HCT116 (cell line): ENCODE measurements around the gene PLCB1. TPM values are rescaled to one million over a fixed set of nuclear protein-coding genes. Genes with fewer than 3 reads are reported as not detected.
"Not testable (repeated sequence)": the region's sequence is repeated elsewhere in the genome, so short reads cannot be mapped to it uniquely, and the experiment has no call there.

ENCODE experiments used
- ATAC-seq: fragments of 200-7000 bp; cut with Tn5 transposase; 2 replicates; pipeline ENCODE4 v1.9.1; 2020; ENCODE audit warnings: mild to moderate bottlenecking, moderate library complexity
- BruUV-seq: library from RNA; stranded (reverse); fragments of 400-500 nt; replicated peaks from 2 replicates; lab custom pipeline; 2021; lab: Mats Ljungman, UMichigan
- CTCF ChIA-PET: fragments of 300-600 bp; sonication (Branson Sonifier 250); formaldehyde crosslinking; loops from one replicate; lab custom pipeline; 2021; ENCODE audit warnings: antibody characterized with exemption; lab: Charles Lee
- POLR2A ChIA-PET: fragments of 300-600, 350-600 bp; sonication (Branson Sonifier 250); formaldehyde crosslinking; loops from one replicate; lab custom pipeline; 2021; ENCODE audit warnings: antibody characterized with exemption; lab: Charles Lee
- RAD21 ChIA-PET, 2 experiments: fragments of 300-600 bp; sonication (Branson Sonifier 250); formaldehyde crosslinking; loops; one replicate each; lab custom pipeline; 2023; ENCODE audit warnings: low total read pairs in 2 of 2; ENCODE audit not compliant: uncharacterized antibody in 2 of 2, unreplicated experiment in 2 of 2, low non-redundant PET in 1 of 2; lab: Charles Lee
- DNase-seq: peaks from one replicate; pipeline ENCODE4 v3.0.0-alpha.2; 2010; ENCODE audit warnings: low read depth, low spot score
- H2AFZ ChIP-seq: fragments of 200-600 bp; shearing (Covaris generic), sonication (generic); 2 replicates; pipeline ENCODE4 v1.6.1; 2017; ENCODE audit warnings: low read depth, mixed run types, mixed read lengths, antibody characterized with exemption, low read length; ENCODE audit not compliant: poor library complexity, severe bottlenecking
- H3K27ac ChIP-seq: 2 replicates; pipeline ENCODE4 v1.5.1; 2012; ENCODE audit warnings: low read depth, low read length
- H3K27me3 ChIP-seq: fragments of 200-600 bp; sonication (generic); 2 replicates; pipeline ENCODE4 v1.6.1; 2016; ENCODE audit warnings: mixed run types, low read length, mixed read lengths; ENCODE audit not compliant: insufficient read depth
- H3K36me3 ChIP-seq, 2 experiments: fragments of 200-500 bp in 1 of 2; fragments of 200-600 bp in 1 of 2; sonication (Bioruptor generic) in 1 of 2; sonication (generic) in 1 of 2; 2 replicates each; pipeline versions ENCODE4 v1.5.1 to v1.6.1; 2014 to 2016; ENCODE audit warnings: low read length in 2 of 2, inconsistent platforms in 1 of 2, mixed read lengths in 1 of 2, mixed run types in 1 of 2; ENCODE audit not compliant: insufficient read depth in 2 of 2, control insufficient read depth in 1 of 2
- H3K4me1 ChIP-seq, 2 experiments: fragments of 200-600 bp in 1 of 2; sonication (generic) in 1 of 2; 2 replicates each; pipeline versions ENCODE4 v1.5.1 to v1.6.1; 2012 to 2017; ENCODE audit warnings: low read length in 2 of 2, inconsistent platforms in 1 of 2, mild to moderate bottlenecking in 1 of 2, mixed read lengths in 1 of 2, mixed run types in 1 of 2, moderate library complexity in 1 of 2; ENCODE audit not compliant: insufficient read depth in 2 of 2, control insufficient read depth in 1 of 2
- H3K4me2 ChIP-seq: fragments of 200-600 bp; sonication (generic); 2 replicates; pipeline ENCODE4 v1.6.1; 2017; ENCODE audit warnings: mixed run types, low read length, mixed read lengths
- H3K4me3 ChIP-seq, 2 experiments: fragments of 200-600 bp in 1 of 2; sonication (generic) in 1 of 2; replicated peaks in 1 of 2; 2 replicates each; pipeline ENCODE4 v1.5.1; 2011 to 2016; ENCODE audit warnings: low read length in 2 of 2, control low read depth in 1 of 2, low read depth in 1 of 2, mild to moderate bottlenecking in 1 of 2, mixed read lengths in 1 of 2, mixed run types in 1 of 2
- H3K79me2 ChIP-seq: fragments of 200-600 bp; sonication (generic); 2 replicates; pipeline ENCODE4 v1.6.1; 2017; ENCODE audit warnings: mild to moderate bottlenecking, mixed run types, low read length, moderate library complexity, mixed read lengths; ENCODE audit not compliant: insufficient read depth
- H3K9ac ChIP-seq: fragments of 200-600 bp; sonication (generic); 2 replicates; pipeline ENCODE4 v1.6.1; 2016; ENCODE audit warnings: low read length, mixed read lengths
- H3K9me2 ChIP-seq: fragments of 200-600 bp; sonication (generic), shearing (Covaris generic); 2 replicates; pipeline ENCODE4 v1.6.1; 2017; ENCODE audit warnings: mixed run types, mild to moderate bottlenecking, moderate library complexity; ENCODE audit not compliant: insufficient read depth
- H3K9me3 ChIP-seq, 2 experiments: fragments of 200-500 bp in 1 of 2; fragments of 200-600 bp in 1 of 2; sonication (Bioruptor generic) in 1 of 2; sonication (generic) in 1 of 2; 2 replicates each; pipeline ENCODE4 v1.6.1; 2014 to 2017; ENCODE audit warnings: low read length in 2 of 2, mixed read lengths in 2 of 2, inconsistent platforms in 1 of 2, low read depth in 1 of 2, mild to moderate bottlenecking in 1 of 2, mixed run types in 1 of 2, moderate library complexity in 1 of 2; ENCODE audit not compliant: control insufficient read depth in 1 of 2, insufficient read depth in 1 of 2
- H4K20me1 ChIP-seq: fragments of 200-600 bp; sonication (generic), shearing (Covaris generic); 2 replicates; pipeline ENCODE4 v1.6.1; 2017; ENCODE audit warnings: mixed run types, mild to moderate bottlenecking, moderate library complexity; ENCODE audit not compliant: insufficient read depth
- CBX3 ChIP-seq: IDR thresholded peaks from 2 replicates; pipeline ENCODE4 v1.6.1; 2012; ENCODE audit warnings: low read depth
- EGR1 ChIP-seq: IDR thresholded peaks from 2 replicates; pipeline ENCODE4 v1.6.1; 2012; ENCODE audit warnings: low read depth
- EZH2 ChIP-seq: fragments of 200-600 bp; sonication (generic); IDR thresholded peaks from 2 replicates; pipeline ENCODE4 v1.6.1; 2017; ENCODE audit warnings: antibody characterized with exemption, mixed run types
- EZH2phosphoT487 ChIP-seq: fragments of 200-600 bp; IDR thresholded peaks from 2 replicates; pipeline ENCODE4 v1.6.1; 2018; ENCODE audit warnings: antibody characterized with exemption, borderline replicate concordance
- RAD21 ChIP-seq: IDR thresholded peaks from 2 replicates; pipeline ENCODE4 v1.6.1; 2012; ENCODE audit warnings: low read depth, mild to moderate bottlenecking
- SP1 ChIP-seq: IDR thresholded peaks from 2 replicates; pipeline ENCODE4 v1.6.1; 2012; ENCODE audit warnings: low read depth
- SRF ChIP-seq: IDR thresholded peaks from 2 replicates; pipeline ENCODE4 v1.6.1; 2012; ENCODE audit warnings: low read depth
- YY1 ChIP-seq: IDR thresholded peaks from 2 replicates; pipeline ENCODE4 v1.6.1; 2011; ENCODE audit warnings: low read length, low read depth, moderate library complexity, mild to moderate bottlenecking; ENCODE audit not compliant: insufficient replicate concordance; ENCODE audit errors: extremely low read depth
- ZNF274 ChIP-seq: fragments of 200-500 bp; sonication (Bioruptor generic); IDR thresholded peaks from 2 replicates; pipeline ENCODE4 v1.6.1; 2014; ENCODE audit warnings: mild to moderate bottlenecking, low read depth, low read length, inconsistent platforms
- intact Hi-C: fragments of 100-400 bp; cut with micrococcal nuclease; formaldehyde crosslinking; loops from 2 replicates; pipeline ENCODE4 v1.10.0; 2022
- total RNA-seq: library from RNA; stranded (reverse); gene quantifications from one replicate; pipeline ENCODE4 v1.2.1, GENCODE V29; 2021; ENCODE audit not compliant: unreplicated experiment
- TF ChIP-seq, protein P1 (sequence below), 3 experiments: fragments of 200-600 bp in 1 of 3; sonication (generic) in 1 of 3; IDR thresholded peaks in 2 of 3; conservative IDR thresholded peaks in 1 of 3; 2 replicates each; pipeline ENCODE4 v1.5.1; 2012 to 2017; ENCODE audit warnings: low read depth in 2 of 3, low read length in 2 of 3, antibody characterized with exemption in 1 of 3, borderline replicate concordance in 1 of 3, control low read depth in 1 of 3, mild to moderate bottlenecking in 1 of 3, mixed read lengths in 1 of 3, mixed run types in 1 of 3, moderate library complexity in 1 of 3; ENCODE audit not compliant: insufficient read depth in 1 of 3
- TF ChIP-seq, protein P2 (sequence below): IDR thresholded peaks from 2 replicates; pipeline ENCODE4 v1.6.1; 2012
- TF ChIP-seq, protein P3 (sequence below): IDR thresholded peaks from 2 replicates; pipeline ENCODE4 v1.6.1; 2011; ENCODE audit warnings: mild to moderate bottlenecking, low read length, moderate library complexity; ENCODE audit not compliant: insufficient replicate concordance; ENCODE audit errors: extremely low read depth

Gene PLCB1
- total RNA-seq, 1 experiment from 2014 or later: 15.8 TPM

DNA sequence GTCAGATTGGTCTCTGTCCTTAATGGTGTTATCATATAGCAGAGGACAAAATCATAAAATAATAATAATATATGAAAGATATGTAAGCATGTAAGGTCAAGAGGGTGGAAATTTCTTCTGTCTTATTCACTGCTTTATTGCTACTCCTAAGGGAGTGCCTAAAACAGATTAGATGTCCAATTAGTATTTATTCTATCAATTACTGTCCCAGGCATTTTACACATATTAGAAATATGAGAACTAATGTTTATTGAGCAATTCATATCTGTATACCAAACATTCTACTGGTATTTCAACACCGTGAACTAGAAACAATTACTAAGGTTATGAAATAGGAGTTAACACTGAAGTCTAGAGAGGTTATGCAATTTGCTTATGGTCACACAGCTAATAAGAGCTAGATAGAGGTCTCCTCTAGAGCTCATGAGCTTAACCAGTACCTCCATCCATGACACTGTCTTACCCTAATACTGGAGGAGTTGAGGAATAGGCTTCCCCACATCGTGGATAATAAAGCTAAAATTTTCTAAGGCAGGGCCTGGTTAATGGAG, 302.3 kb downstream of the PLCB1 start (continued):
- TF ChIP-seq, protein P1, sequence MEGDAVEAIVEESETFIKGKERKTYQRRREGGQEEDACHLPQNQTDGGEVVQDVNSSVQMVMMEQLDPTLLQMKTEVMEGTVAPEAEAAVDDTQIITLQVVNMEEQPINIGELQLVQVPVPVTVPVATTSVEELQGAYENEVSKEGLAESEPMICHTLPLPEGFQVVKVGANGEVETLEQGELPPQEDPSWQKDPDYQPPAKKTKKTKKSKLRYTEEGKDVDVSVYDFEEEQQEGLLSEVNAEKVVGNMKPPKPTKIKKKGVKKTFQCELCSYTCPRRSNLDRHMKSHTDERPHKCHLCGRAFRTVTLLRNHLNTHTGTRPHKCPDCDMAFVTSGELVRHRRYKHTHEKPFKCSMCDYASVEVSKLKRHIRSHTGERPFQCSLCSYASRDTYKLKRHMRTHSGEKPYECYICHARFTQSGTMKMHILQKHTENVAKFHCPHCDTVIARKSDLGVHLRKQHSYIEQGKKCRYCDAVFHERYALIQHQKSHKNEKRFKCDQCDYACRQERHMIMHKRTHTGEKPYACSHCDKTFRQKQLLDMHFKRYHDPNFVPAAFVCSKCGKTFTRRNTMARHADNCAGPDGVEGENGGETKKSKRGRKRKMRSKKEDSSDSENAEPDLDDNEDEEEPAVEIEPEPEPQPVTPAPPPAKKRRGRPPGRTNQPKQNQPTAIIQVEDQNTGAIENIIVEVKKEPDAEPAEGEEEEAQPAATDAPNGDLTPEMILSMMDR (IDR thresholded peaks at IDR 0.05 in 2 of 3, conservative IDR thresholded peaks at IDR 0.05 in 1 of 3; ENCODE audit: borderline replicate concordance in 1 of 3, insufficient read depth in 1 of 3, low read depth in 2 of 3, low read length in 2 of 3): no peak
- no peak for TF ChIP-seq SRF
- no peak for TF ChIP-seq CBX3
- TF ChIP-seq EZH2: no peak
- TF ChIP-seq, protein P2, sequence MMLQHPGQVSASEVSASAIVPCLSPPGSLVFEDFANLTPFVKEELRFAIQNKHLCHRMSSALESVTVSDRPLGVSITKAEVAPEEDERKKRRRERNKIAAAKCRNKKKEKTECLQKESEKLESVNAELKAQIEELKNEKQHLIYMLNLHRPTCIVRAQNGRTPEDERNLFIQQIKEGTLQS: no peak
- TF ChIP-seq YY1: no peak
- TF ChIP-seq, all 23 proteins: peak for 0

DNA sequence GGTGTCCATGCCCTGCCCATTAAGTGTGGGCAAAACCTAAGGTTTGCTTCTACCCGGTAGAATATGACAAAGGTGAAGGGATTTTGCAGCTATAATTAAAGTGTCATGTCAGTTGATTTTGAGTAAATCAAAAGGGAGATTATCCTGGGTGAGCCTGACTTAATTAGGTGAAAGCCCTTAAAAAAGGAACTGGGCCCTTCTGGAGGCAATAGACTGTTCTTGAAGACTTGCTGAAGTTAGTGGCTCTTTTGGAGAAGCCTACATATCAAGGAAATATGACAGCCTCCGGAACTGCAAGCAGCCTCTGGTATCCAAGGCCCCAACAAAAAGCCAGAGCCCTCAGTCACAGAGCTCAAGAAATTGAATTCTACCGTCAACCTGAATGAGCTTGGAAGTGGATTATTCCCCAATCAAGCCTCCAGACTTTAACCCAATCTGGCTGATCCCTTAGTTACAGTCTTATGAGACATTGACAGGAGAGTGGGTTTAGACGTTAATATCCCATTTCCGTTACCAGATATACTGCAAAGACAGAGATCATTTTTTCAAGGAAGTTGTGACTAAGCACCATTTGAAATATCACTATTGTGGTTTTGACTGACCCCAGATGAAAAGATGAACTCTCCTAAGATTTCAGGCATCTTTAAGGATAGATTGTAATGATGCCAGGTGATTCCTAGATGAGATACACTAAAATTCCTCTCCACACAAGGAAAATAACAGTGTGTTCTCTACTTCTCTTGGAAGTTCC, 303.4 kb downstream of the PLCB1 start:
- ChIA-PET RAD21 (no interaction called here), POLR2A (no interaction called here), CTCF (no interaction called here)
- intact Hi-C loops: no loop called here
- H3K27ac ChIP-seq: no peak overlapping the region
- no peaks in the 10 kb centered on the region for H3K27me3 ChIP-seq
- no peaks in the 10 kb centered on the region for H3K9me3 ChIP-seq
- no peak overlapping the region for H3K9ac ChIP-seq
- no peak overlapping the region for H3K4me2 ChIP-seq
- no peaks in the 10 kb centered on the region for H3K79me2 ChIP-seq
- H3K36me3 ChIP-seq: no peaks in the 10 kb centered on the region
- ATAC-seq (no peak), DNase-seq (no peak)
- no peak overlapping the region for H2AFZ ChIP-seq
- no TSS peak for BruUV-seq
- H3K9me2 ChIP-seq: no peaks in the 10 kb centered on the region
- no peaks in the 10 kb centered on the region for H3K4me1 ChIP-seq
- no peaks in the 10 kb centered on the region for H4K20me1 ChIP-seq
- no peak for TF ChIP-seq ZNF274
- no peak for TF ChIP-seq SP1
- no peak for TF ChIP-seq CBX3
- TF ChIP-seq EZH2phosphoT487: no peak
- no peak for TF ChIP-seq EGR1
- TF ChIP-seq, protein P3, sequence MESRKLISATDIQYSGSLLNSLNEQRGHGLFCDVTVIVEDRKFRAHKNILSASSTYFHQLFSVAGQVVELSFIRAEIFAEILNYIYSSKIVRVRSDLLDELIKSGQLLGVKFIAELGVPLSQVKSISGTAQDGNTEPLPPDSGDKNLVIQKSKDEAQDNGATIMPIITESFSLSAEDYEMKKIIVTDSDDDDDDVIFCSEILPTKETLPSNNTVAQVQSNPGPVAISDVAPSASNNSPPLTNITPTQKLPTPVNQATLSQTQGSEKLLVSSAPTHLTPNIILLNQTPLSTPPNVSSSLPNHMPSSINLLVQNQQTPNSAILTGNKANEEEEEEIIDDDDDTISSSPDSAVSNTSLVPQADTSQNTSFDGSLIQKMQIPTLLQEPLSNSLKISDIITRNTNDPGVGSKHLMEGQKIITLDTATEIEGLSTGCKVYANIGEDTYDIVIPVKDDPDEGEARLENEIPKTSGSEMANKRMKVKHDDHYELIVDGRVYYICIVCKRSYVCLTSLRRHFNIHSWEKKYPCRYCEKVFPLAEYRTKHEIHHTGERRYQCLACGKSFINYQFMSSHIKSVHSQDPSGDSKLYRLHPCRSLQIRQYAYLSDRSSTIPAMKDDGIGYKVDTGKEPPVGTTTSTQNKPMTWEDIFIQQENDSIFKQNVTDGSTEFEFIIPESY: no peak
- TF ChIP-seq RAD21: no peak
- H3K4me3 ChIP-seq: no peak overlapping the region

DNA sequence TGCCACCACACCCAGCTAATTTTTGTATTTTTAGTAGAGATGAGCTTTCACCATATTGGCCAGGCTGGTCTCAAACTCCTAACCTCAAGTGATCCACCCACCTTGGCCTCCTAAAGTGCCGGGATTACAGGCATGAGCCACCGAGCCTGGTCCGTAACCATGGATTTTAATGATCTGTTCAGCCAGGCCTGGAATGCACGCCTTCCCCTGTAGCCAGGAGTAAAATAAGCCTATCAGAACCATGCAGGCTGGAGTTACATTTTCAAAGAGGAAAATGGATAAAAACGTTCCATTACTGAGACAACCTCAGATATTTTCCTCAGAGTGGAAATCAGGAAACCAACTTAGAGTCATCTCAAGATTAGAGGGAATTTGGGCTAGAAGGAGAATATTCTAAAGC, 304.9 kb downstream of the PLCB1 start:
- H4K20me1 ChIP-seq, H3K27me3 ChIP-seq, H2AFZ ChIP-seq, ATAC-seq, H3K4me1 ChIP-seq, POLR2A ChIA-PET, H3K4me3 ChIP-seq, DNase-seq, intact Hi-C loops, BruUV-seq, H3K9me3 ChIP-seq, H3K4me2 ChIP-seq, H3K36me3 ChIP-seq, RAD21 ChIA-PET, CTCF ChIA-PET, H3K9me2 ChIP-seq, H3K79me2 ChIP-seq, H3K27ac ChIP-seq, H3K9ac ChIP-seq: not testable (repeated sequence)
